Ishikawa (cell line): Measurements from ENCODE around the gene DIP2C.

Experiments
- CEBPB ChIP-seq: IDR thresholded peaks from 2 replicates; pipeline ENCODE4 v1.6.1; 2012
- CREB1 ChIP-seq: IDR thresholded peaks from 2 replicates; pipeline ENCODE4 v1.6.1; 2012; ENCODE audit warnings: low read depth
- EGR1 ChIP-seq: IDR thresholded peaks from 2 replicates; pipeline ENCODE4 v1.6.1; 2012
- EP300 ChIP-seq: IDR thresholded peaks from 2 replicates; pipeline ENCODE4 v1.6.1; 2012; ENCODE audit warnings: borderline replicate concordance
- FOXM1 ChIP-seq: IDR thresholded peaks from 2 replicates; pipeline ENCODE4 v1.6.1; 2012; ENCODE audit warnings: low read depth, borderline replicate concordance
- MAX ChIP-seq: IDR thresholded peaks from 2 replicates; pipeline ENCODE4 v1.6.1; 2012
- NFIC ChIP-seq: IDR thresholded peaks from 2 replicates; pipeline ENCODE4 v1.6.1; 2012
- RAD21 ChIP-seq: IDR thresholded peaks from 2 replicates; pipeline ENCODE4 v1.6.1; 2012; ENCODE audit warnings: low read depth
- REST ChIP-seq: IDR thresholded peaks from 2 replicates; pipeline ENCODE4 v1.6.1; 2012; ENCODE audit warnings: low read depth, mild to moderate bottlenecking
- TAF1 ChIP-seq: IDR thresholded peaks from 2 replicates; pipeline ENCODE4 v1.6.1; 2012; ENCODE audit warnings: low read depth, mild to moderate bottlenecking
- TCF12 ChIP-seq: IDR thresholded peaks from 2 replicates; pipeline ENCODE4 v1.6.1; 2012; ENCODE audit warnings: low read depth
- TEAD4 ChIP-seq: IDR thresholded peaks from 2 replicates; pipeline ENCODE4 v1.6.1; 2012
- USF1 ChIP-seq: IDR thresholded peaks from 2 replicates; pipeline ENCODE4 v1.6.1; 2012
- YY1 ChIP-seq: IDR thresholded peaks from 2 replicates; pipeline ENCODE4 v1.6.1; 2012; ENCODE audit warnings: low read depth
- ZBTB7A ChIP-seq: IDR thresholded peaks from 2 replicates; pipeline ENCODE4 v1.6.1; 2012; ENCODE audit warnings: low read depth

DIP2C gene

GRCh38 chr10:609262-609658 is 80.2 kb downstream of the DIP2C start:
- TF ChIP-seq ZBTB7A (no peak), REST (no peak), CREB1 (no peak), FOXM1 (no peak), EP300 (no peak), TEAD4 (no peak), EGR1 (no peak), MAX (no peak)

- no peak for TF ChIP-seq ZBTB7A
- no peak for TF ChIP-seq EP300
- no peak for TF ChIP-seq CEBPB
- no peak for TF ChIP-seq TAF1
- no peak for TF ChIP-seq NFIC
Observed at GRCh38 chr10:608331-609261, 80.9 kb downstream of the DIP2C start.

- no peak for TF ChIP-seq CEBPB
- TF ChIP-seq MAX: no peak
- TF ChIP-seq YY1: no peak
- no peak for TF ChIP-seq USF1
- no peak for TF ChIP-seq ZBTB7A
- no peak for TF ChIP-seq TCF12
- no peak for TF ChIP-seq RAD21
- no peak for TF ChIP-seq TAF1
- no peak for TF ChIP-seq NFIC
- TF ChIP-seq EP300: no peak
- no peak for TF ChIP-seq CREB1
- no peak for TF ChIP-seq REST
- TF ChIP-seq TEAD4: no peak
- no peak for TF ChIP-seq EGR1
- no peak for TF ChIP-seq FOXM1
Observed at GRCh38 chr10:607545-608185, 81.8 kb downstream of the DIP2C start.

GRCh38 chr10:606762-607544 is 82.5 kb downstream of the DIP2C start:
- TF ChIP-seq EGR1 (no peak), CREB1 (no peak)

GRCh38 chr10:605632-606325 is 83.7 kb downstream of the DIP2C start:
- TF ChIP-seq ZBTB7A (no peak), RAD21 (no peak), FOXM1 (no peak), MAX (no peak), CEBPB (no peak), TCF12 (no peak)
